ENCODE measurements around the gene PLA2G4E.
A peak's percentile ranks its signal among the peaks of the same experiment; 100 is the strongest.

Gene PLA2G4E

GRCh38 chr15:42018306-42019224 is 2.3 kb downstream of the PLA2G4E start:
- DNase-seq = no peak

GRCh38 chr15:42016971-42017370 is 3.9 kb downstream of the PLA2G4E start:
- no peak for DNase-seq

GRCh38 chr15:42014406-42014805 is 6.4 kb downstream of the PLA2G4E start:
- DNase-seq = no peak

- no peak for DNase-seq
Measured at GRCh38 chr15:42012928-42013482, 7.8 kb downstream of the PLA2G4E start.

- DNase-seq = no peak
Measured at GRCh38 chr15:42012241-42012640, 8.6 kb downstream of the PLA2G4E start.

GRCh38 chr15:42011074-42011473 is 9.8 kb downstream of the PLA2G4E start:
- DNase-seq = no peak

GRCh38 chr15:42010434-42010833 is 10.4 kb downstream of the PLA2G4E start:
- DNase-seq = no peak

- DNase-seq = no peak
Measured at GRCh38 chr15:42009474-42009873, 11.4 kb downstream of the PLA2G4E start.

GRCh38 chr15:42009022-42009421 is 11.8 kb downstream of the PLA2G4E start:
- DNase-seq = no peak

GRCh38 chr15:42007386-42007785 is 13.5 kb downstream of the PLA2G4E start:
- no peak for DNase-seq

GRCh38 chr15:42002333-42002732 is 18.5 kb downstream of the PLA2G4E start:
- no peak for DNase-seq

GRCh38 chr15:42001236-42001635 is 19.6 kb downstream of the PLA2G4E start:
- peak; percentile 75 for DNase-seq

- DNase-seq = no peak
Measured at GRCh38 chr15:41999290-42000285, 21.3 kb downstream of the PLA2G4E start.

GRCh38 chr15:41997845-41998244 is 23.0 kb downstream of the PLA2G4E start:
- no peak for DNase-seq

GRCh38 chr15:41996921-41997592 is 23.8 kb downstream of the PLA2G4E start:
- DNase-seq = no peak

- DNase-seq = no peak
Measured at GRCh38 chr15:41996376-41996775, 24.5 kb downstream of the PLA2G4E start.

GRCh38 chr15:41995476-41995855 is 25.4 kb downstream of the PLA2G4E start:
- no peak for DNase-seq

- no peak for DNase-seq
Measured at GRCh38 chr15:41994772-41995475, 25.9 kb downstream of the PLA2G4E start.

- no peak for DNase-seq
Measured at GRCh38 chr15:41994171-41994650, 26.6 kb downstream of the PLA2G4E start.

GRCh38 chr15:41993472-41994170 is 27.2 kb downstream of the PLA2G4E start:
- DNase-seq = no peak

- DNase-seq = no peak
Measured at GRCh38 chr15:41992803-41993190, 28.0 kb downstream of the PLA2G4E start.

Data from islet precursor cell (in vitro differentiated cells).